Activated naive CD8-positive, alpha-beta T cell treated with anti-CD3 and anti-CD28 coated beads, Interleukin-2, amount 50 U/mL, for 16 hours (primary cell): Measurements from ENCODE around the gene DNAJC18.
"Not testable (repeated sequence)": the region's sequence is repeated elsewhere in the genome, so short reads cannot be mapped to it uniquely, and the experiment has no call there.

Experiments
- DNase-seq: peaks from one replicate; pipeline ENCODE4 v3.0.0-alpha.2; 2020; ENCODE audit warnings: low read depth, low spot score

Gene DNAJC18

DNA sequence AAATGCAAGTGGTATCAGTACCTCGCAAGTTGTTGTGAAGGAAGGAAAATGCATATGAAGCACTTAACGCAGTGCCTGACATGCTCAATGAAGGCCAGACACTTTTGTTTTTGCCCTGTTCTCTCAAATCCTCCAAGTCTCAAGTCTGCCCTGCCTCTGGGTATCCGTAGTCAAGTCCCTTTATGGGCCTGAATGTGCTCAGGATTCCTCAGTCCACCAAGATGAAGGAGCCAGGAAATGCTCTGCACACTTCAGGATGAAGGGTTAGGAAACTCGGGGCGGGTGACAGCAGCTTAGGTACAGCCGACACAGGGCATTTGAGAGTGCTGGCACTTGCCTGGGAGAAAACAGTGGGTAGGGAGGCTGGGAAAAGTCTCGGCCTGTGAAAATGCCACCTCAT is 21.9 kb upstream of the DNAJC18 start:
- DNase-seq: no peak

DNA sequence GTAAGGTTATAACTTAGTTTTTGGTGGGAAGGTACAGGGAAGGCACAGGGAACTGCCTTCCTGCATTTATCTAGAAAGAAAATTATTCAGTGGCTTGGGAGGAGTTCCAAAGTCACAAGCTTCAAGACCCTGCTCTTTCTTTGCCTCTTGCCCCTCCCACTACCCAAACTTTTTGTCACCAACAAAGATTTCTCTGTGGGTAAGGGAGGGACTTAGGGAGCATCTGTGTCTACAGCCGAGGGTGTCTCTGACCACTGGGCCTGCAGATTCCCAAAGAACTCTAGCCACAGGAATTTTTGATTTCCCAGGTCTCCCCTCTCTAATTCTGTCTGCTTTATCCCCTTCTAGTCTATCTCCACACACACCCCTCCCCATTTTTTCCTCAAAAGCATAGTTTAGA is 21.1 kb upstream of the DNAJC18 start:
- no peak for DNase-seq

DNA sequence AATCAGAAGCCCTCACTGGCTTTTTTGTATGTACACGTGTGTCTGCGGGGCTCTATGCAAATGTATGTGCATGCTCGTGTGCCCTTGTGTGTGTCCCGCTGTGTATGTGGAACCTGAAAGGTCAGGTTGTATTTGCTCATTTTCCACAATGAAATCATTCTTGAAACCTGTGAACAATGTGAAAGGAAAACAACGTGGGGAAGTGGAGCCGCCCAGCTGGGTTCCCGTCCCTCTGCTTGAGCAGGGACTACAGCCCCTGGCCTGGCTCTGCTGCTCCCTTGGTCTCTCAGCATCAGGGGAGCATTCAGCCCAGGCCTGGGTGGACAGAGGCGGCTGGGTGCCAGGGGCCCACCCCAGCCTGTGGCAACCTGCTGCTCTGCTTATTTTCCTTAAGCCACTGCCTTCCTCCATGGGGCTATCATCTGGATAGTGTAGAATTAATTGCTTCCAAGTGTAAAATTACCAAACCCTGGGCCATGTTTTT is 20.2 kb upstream of the DNAJC18 start:
- no peak for DNase-seq

DNA sequence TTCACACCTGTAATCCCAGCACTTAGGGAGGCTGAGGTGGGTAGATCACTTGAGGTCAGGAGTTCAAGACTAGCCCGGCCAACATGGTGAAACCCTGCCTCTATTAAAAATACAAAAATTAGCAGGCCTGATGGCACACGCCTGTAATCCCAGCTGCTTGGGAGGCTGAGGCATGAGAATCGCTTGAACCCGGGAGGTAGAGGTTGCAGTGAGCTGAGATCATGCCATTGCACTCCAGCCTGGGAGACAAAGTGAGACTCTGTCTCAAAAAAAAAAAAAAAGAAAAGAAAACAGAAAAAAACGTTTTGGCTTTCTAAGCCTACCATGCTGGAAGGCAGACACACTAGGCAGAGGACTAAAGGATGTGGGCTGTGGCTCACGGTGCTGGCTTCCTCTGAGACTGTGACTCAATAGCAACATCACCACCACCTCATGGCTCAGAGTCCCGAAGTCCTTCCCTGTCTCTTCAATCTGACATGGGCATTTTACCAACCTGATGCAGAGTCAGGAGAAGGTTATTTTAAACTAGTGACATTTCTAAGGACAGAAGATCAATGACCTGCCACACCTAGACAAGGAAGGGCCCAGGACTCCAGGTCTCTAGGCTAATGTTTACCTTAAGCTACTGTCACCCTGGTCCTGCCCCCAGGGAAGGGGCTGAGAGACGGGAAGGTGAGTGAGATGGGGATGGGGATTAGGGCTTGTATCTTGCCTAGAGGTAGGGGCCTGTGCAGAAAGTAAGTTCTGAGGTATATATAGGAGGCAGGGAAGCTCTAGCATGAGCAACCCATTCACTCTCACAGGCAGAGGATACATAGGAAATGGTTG is 19.5 kb upstream of the DNAJC18 start:
- DNase-seq: peak; percentile 29

DNA sequence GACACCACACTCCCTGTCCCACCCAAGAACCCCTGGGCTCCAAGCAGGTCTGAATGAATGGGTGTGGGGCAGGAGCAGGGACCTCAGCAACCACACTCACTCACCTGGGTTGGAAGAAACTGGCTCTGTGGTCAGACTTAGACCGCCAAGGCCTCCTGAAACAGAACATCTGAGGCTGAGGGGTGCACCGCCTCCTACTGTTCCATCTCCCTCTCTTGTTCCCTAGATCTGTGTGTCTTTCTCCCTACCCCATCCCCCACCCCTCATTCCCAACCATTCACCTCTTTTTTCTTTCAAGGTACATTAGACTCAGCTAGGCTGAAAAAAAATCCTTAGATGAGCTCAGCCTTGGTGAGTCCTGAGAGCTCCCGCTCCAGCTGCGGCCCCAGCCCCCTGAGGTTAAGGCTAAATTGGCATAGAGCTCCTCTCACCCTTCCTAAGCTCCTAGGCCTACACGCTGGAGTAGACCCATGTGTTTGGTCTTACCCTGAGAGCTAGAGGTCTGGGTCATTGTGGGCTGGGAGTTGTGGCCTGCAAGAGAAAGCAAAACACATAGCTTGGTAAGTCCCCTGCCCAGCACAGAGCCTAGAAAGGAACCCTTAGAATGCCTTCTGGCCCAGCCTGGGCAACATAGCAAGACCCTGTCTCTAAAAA is 18.5 kb upstream of the DNAJC18 start:
- DNase-seq: no peak

DNA sequence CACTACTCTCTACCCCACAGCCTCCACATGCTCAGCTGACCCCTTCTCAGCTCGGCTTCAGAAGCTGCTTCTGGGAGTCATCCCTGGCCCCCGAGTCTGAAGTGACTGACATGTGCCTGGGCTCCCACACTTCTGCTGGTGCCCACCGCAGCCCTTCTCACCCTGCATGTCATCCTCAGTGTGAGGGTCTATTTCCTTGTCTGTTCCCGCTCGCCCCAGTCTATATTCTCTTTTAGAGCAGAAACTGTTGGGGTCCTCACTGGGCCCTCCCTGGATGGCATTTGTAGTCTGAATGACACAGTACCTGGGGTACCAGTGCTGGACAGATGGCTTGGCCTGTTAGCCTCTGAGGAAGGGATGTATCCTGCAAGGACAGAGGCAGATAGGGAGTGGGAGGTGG is 17.9 kb upstream of the DNAJC18 start:
- DNase-seq: no peak

DNA sequence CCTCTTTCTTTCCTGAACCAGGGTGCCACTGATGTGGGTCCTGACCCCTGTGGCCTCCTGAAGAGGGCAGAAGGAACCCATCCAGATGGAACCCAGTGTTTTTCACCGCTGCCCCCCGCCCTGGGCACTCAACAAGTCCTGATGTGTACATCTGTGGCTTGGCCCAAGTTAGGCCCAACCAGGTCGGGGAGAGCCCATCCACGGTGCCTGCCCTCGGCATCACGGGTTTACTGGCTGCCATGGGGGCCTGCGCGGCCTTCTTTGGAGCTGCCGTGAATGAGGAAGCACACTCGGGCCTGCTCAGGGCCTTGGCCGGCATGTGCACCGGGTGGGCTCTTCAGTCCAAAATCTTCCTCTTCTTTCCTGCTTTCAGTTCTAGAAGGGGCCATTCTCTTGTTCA is 17.5 kb upstream of the DNAJC18 start:
- DNase-seq: no peak

DNA sequence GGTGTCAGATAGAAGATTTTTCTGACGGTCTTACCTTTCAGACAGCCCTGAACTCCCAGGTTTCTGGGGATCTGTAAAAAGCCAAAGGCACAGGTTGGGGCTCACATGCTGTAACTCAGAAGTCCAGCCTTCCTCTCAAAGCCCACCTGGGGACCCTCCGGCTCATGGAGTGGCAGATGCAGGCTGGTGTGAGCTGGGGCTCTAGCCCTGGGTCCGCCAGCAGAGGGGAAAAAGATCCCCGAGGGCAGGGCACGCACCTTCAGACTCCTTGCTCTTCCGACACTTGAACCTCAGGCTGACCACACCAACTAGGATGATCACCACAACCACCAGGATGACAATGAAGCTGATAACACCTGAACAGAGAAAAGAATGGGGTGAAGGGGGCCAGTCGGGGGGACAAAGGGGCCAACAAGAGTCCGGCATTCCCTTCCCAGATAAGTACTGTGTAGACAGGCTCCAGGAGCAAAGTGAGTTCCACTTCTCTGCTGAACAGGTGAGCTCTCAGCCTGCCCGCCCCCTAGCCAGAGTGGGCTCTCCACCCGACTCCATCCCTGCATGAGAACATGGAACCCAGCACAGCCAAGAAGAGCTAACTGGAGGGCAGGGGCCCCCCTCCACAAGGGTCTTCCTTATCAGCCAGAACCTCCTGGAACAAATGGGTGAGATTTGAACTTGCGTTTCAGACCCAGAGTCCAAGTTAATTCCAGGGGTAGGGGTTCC is 15.4 kb upstream of the DNAJC18 start:
- DNase-seq: no peak

DNA sequence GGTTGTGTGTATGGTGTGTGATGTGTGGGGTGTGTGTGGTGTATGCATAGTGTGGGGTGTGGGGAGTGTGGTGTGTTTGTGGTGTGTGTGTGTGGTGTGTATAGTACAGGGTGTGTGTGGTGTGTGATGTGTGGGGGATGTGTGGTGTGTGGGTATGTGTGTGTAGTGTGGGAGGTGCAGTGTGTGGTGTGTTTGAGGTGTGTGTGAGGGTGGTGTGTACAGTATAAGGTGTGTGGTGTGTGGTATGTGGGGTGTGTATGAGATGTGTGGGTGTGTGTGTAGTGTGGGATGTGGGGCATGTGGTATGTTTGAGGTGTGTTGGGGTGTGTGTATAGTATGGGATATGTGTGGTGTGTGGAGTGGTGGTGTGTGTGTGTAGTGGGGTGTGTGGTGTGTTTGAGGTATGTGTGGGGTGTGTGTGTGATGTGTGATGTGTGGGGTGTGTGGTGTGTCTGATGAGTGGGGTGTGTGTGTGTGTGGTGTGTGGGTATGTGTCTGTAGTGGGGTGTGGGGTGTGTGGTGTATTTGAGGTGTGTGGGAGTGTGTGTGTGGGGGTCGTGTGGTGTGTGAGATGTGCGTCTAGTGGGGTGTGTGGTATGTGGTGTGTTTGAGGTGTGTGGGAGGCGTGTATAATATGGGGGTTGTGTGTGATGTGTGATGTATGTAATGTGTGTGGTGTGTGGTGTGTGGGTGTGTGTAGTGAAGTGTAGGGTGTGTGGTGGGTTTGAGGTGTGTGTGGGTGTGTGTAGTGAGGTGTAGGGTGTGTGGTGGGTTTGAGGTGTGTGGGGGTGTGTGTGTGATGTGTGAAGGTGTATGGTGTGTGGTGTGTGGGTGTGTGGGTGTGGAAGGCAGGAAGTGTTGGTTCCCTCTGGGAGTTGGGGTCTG is 14.6 kb upstream of the DNAJC18 start:
- DNase-seq: no peak

DNA sequence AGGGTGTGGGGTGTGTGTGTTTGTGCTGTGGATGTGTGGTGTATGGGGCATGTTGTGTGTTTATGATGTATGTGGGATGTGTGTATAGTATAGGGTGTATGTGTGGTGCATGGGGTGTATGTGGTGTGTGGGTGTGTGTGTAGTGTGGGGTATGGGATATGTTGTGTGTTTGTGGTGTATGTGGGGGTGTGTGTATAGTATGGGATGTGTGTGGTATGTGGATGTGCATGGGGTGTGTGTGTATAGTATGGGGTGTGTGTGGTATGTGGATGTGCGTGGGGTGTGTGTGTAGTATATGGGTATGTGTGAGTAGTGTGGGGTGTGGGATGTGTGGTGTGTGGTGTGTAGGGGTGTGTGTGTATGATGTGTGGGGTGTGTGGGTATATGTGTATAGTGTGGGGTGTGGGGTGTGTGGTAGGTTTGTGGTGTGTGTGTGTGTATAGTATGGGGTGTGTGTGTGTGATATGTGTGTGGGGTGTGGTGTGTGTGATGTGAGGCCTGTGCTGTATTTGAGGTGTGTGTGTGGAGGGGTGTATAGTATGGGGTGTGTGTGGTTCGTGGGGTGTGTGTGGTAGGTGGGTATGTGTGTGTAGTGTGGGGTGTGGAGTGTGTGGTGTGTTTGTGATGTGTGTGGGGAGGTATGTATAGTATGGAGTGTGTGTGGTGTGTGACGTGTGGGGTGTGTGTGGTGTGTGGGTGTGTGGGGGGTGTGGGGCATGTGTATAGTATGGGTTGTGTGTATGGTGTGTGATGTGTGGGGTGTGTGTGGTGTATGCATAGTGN is 12.7 kb upstream of the DNAJC18 start:
- no peak for DNase-seq

DNA sequence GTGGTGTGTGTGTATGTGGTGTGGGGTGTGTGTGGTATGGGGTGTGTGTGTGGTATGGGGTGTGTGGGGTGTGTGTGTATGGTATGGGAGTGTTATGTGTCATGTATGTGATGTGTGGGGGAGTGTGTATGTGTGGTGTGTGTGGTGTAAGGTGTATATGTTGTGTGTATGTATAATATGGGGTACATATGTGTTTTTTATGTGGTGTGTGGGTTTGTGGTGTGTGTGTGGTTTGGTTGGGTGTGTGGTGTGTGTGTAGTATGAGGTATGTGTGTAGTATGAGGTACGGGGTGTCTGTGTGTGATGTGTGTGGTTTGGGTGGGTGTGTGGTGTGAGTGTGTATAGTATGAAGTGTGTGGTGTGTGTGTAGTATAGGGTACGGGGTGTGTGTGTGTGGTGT is 11.9 kb upstream of the DNAJC18 start:
- DNase-seq: no peak

DNA sequence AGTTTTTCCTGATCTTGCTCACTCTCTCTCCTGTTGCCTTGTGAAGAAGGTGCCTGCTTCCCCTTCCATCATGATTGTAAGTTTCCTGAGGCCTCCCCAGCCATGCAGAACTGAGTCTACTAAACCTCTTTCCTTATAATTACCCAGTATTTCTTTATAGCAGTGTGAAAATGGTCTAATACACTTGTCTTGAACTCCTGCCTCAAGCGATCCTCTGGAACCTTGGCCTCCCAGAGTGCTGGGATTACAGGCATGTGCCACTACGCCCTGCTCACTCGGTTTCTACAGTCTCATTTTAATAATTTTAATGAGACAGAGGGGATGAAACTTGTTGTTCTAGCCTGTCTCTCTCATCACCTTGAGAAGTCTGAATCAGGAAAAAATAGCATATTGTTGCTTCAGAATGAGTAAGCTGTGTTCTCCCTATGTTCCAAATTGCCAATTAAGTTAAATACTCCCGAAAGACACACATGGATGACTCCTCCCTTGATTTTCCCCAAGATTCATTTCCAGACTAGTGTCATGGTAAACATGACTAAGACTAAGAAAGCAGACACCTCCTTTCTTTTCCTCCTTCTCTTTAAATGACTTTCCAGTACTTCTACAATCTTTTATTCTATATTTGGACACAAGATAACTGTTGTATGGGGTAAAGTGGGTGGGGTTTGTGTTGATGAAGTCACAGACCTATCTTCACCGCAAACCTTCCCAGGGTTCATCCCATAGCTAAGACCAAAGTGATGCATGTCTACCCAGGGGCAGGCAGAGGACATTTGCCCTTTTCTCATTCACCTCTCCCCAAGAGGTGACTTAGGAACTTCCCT is 7.8 kb upstream of the DNAJC18 start:
- DNase-seq: no peak

DNA sequence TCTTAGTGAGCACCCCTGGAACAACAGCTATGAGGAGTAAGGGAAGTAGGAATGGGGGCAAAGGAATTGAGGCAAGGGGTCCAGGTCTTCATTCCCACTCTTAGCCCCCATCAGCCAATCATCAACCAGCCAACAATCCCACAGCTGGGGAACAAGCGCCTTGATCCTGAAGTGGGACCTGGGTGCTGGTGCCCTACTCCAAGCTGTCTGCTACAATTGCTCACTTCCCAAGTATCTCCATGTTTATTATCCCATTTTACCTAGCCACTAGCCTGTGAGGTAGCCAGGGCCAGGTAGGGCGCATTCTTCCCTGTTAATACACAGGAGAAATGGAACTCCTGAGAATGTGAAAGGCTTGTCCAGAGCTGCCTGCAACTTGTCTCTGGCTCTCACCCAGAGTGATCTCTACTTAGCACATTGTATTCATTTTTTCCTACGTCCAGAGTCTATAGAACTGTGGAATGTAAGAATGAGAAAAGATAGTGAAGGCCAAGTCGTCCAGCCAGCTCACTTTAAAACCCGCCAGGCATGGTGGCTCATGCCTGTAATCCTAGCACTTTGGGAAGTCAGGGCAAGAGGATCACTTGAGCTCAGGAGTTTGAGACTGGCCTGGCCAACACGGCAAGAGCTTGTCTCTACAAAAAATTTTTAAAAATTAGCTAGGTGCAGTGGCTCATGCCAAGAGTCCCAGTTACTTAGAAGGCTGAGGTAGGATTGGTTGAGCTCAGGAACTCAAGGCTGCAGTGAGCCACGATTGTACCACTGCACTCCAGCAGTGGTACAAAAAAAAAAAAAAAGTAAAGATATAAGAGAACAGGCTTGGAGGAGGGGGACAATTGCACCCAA is 6.2 kb upstream of the DNAJC18 start:
- DNase-seq: no peak

DNA sequence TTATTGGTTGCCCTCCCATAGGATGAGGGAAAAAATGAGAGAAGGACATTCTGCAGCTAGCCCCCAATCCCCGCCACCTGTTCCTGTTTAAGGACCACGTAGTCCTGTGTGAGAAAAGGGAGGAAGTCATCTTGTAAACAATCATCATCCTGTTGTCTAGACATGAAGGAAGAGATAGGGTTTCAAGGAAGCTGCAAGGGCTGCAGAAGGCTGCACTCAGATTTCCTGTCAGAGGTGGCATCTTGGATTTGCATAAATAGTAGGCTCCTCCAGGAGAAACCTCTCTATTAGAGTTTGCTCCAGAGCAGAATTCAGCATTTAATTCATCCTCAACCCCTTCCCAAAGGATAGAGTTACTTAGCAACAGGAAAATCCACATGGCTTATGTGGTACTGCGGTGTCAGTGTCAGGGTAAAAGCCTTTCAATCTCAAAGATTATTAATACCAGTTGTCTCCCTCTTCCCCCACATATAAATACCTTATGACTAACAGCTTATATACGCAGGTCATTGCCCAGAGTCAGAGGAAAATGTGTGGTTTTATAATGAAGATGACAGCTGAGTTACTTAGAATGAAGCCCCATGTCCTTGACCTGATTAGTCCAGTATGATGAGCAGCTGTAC is 4.6 kb upstream of the DNAJC18 start:
- DNase-seq: no peak

DNA sequence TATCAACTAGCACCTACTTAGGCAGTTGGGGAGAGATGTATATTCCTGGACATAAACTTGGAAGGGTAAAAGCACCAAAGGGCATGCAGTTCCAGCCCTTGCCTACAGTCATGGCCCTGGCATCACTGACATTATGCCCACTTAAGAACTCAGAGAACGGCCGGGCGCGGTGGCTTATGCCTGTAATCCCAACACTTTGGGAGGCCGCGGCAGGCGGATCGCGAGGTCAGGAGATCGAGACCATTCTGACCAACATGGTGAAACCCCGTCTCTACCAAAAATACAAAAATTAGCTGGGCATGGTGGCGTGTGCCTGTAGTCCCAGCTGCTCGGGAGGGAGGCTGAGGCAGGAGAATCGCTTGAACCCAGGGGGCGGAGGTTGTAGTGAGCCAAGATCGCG is 1.1 kb upstream of the DNAJC18 start:
- DNase-seq: not testable (repeated sequence)

DNA sequence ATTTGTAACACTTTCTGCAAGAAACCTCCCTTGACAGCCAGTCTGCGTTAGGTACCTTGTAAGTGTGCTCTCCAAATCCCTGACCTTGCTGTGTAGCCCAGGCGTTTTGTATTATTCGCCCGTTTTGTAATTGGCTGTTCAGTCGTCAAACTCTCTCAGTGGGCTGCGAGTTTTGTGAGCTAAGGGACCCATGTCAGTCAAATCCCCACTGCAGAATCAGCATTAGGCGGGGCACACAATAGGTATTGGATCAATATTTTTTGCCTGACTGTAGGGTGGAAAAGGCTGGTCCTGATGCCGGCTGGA is 665 bp downstream of the DNAJC18 start:
- DNase-seq: no peak

DNA sequence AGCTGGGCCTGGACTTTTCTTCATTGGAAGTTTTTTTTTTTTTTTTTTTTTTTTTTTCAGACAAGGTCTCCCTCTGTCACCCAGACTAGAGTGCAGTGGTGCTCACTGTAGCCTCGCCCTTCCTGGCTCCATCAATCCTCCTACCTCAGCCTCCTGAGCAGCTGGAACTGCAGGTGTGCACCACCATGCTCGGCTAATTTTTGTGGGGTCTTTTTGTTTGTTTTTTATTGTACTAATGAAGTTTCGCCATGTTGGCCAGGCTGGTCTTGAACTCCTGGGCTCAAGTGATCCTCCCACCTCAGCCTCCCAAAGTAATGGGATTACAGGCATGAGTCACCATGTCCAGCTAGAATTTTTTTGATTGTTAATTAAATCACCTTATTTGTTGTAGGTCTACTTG is 3.6 kb downstream of the DNAJC18 start:
- DNase-seq: no peak

DNA sequence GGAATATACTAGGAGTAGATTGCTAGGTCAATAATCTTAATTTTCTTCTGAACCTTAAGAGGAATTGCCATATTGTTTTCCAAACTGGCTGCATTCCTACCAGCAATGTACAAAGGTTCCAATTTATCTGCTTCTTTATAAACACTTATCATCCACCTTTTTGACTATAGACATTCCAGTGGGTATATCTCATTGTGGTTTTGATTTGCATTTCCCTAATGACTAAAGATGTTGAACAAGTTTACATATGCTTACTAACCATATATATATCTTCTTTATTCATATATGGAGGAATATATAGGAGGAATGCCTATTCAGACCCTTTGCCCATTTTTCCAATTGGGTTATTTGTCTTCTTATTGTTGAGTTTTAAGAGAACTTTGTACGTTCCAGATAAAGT is 7.6 kb downstream of the DNAJC18 start:
- DNase-seq: no peak

DNA sequence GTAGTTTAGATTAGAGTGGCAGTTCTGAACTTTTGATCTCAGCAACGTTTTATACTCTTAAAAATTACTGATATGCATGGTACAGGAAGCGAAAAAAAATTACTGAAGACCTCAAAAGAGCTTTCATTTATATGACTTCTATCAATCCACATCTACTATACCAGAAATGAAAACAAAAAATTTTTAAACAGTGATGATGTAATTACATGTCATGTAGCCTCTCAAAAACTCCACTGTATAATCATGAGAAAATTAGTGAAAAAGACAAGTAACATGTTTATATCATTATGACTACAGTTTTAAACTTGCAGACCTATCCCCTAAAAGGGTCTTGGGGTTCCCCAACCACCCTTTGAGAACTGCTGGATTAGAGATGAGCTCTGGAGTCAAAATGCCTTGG is 9.3 kb downstream of the DNAJC18 start:
- no peak for DNase-seq
